Stimulated activated CD8-positive, alpha-beta memory T cell treated with anti-CD3 and anti-CD28 coated beads, Interleukin-12 subunit alpha, Interleukin-12 subunit beta, amount 100 ng/mL, for 4 hours (primary cell): ENCODE measurements around the gene MCTP2.

Experiments used
- DNase-seq: peaks from one replicate; pipeline ENCODE4 v3.0.0-alpha.2; 2020; ENCODE audit warnings: low read depth

Gene MCTP2, protein sequence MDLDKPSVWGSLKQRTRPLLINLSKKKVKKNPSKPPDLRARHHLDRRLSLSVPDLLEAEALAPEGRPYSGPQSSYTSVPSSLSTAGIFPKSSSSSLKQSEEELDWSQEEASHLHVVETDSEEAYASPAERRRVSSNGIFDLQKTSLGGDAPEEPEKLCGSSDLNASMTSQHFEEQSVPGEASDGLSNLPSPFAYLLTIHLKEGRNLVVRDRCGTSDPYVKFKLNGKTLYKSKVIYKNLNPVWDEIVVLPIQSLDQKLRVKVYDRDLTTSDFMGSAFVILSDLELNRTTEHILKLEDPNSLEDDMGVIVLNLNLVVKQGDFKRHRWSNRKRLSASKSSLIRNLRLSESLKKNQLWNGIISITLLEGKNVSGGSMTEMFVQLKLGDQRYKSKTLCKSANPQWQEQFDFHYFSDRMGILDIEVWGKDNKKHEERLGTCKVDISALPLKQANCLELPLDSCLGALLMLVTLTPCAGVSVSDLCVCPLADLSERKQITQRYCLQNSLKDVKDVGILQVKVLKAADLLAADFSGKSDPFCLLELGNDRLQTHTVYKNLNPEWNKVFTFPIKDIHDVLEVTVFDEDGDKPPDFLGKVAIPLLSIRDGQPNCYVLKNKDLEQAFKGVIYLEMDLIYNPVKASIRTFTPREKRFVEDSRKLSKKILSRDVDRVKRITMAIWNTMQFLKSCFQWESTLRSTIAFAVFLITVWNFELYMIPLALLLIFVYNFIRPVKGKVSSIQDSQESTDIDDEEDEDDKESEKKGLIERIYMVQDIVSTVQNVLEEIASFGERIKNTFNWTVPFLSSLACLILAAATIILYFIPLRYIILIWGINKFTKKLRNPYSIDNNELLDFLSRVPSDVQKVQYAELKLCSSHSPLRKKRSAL

DNA sequence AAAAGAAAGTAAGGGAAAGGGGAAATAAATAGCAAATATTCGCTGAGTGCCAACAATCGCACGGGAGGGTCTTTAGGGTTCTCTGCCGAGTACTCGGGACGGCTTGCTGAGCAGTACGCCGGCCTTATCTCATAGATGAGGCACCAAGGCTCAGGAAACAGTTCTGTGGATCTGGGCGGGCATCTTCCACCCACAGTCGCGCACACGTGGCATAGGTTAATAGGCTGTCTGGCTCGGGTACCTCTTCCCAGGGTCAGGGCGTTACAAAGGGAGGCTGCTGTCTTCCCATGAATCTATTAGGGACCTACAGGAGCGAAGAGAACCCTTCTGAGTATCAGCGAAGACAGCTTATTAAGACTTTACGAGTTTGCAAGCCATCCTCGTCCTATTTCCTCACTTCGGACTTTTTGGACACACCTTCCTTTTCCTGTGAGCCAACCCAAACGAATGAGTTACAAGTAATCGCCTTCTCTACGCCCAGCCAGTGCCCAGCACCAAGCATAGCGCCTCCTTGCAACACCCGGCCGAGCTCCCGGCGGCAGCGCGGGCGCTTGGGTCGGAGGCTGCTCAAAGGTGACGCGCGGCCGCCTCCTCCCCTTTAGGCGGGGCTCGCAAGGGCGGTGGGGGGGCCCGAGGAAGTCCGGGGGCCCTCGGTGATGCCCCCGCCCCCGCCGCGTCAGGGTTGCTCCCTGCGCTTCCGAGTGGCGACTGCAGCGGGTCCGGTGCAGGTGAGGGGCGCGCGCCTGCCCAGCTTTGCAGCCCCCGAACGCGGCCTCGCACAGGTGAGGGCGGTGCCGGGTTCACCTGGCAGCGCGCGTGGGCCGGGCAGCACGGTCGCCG, at the start of gene MCTP2:
MCTP2 (plus strand) TSS at position 679 of the 840 bp plus-strand sequence. CDS start 66,705 bp downstream, outside the sequence.
- DNase-seq: peak; percentile 77

DNA sequence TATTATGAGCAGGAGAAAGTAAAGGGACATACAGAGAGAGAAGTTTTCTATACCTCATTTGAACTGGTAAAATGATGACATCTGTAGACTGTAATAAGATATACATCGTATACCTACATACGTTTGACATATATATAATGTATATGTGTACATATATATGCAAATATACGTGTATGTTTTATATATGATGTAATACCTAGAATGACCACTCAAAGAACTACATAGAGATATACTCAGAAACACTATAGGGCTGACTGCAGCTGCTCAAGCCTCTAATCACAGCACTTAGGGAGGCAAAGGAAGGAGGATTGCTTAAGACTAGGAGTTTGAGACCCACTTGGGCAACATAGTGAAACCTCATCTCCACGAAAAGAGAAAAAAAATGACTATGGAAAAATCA, 48.5 kb upstream of the MCTP2 start:
- DNase-seq: no peak

DNA sequence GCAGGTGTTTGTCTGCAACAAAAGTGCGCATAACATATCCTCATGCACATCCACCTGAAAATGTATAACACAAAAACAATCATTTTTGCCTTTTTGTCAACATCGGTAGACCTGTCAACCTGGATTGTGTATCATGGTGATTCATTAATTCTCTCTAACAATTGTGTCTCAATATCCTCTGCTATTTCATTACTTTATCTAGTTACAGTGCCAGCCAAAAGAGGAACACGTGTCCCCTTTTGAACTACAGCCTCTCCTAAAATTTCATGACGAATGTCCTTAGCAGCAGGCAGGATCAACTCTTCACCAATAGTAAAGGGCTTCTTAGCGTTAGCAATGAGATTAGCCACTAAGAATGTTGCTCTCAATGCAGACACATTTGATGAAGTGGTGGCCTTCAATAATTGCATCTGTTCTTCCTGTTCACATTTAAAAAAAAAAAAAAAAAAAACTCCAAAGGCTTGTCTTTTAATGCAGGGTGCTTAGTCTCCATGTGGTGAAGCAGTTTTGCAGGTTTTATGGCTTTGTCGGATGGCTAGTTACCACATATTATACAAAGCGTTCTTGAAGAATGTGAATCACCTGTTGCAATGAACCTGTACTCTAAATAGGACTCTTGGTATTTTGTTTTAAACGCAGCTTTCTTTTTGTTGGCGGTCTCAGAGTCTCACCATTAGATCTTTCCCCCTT, 45.7 kb upstream of the MCTP2 start:
- DNase-seq: no peak

DNA sequence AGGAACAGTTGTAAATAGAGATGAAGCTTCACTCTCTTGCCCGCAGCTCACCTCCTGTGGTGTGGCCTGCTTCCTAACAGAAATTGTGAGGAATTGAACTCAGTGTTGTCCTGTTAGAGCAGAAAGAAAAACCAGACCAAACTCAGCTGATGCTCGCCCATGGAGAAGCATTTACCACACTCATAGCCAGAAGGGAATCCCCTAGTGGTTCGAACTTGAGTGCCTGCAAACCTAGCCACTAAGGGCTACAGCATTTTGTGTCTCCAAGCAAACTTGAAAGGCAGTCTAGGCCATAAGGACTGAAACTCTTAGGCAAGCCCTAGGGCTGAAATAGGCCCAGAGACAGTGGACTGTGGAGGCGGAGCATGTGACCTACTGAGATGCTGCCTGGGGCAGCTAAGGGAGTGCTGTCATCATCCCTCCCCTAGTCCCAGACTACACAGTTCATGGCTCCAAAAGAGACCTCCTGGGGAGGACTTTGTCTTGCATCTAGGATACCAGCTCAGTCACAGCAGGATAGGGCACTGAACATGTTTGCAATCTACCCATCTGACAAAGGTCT, 44.5 kb upstream of the MCTP2 start:
- no peak for DNase-seq

DNA sequence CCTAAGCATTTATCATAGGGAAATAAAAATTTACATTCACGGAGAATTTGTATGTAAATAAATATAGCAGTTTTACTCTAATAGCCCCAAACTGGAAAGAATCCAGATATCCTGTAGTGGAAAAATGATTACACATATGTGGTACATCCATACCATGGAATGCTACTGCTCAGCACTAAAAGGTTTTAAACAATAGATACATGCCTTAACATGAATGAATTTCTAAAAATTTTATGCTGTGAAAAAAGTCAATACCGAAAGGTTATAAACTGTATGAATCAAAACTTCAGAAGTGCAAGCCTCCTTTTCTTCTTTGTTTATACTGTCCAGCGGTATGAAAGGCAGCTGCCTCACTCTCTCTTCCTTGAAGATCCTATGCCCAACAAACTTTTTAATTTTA, 37.5 kb upstream of the MCTP2 start:
- DNase-seq: no peak

DNA sequence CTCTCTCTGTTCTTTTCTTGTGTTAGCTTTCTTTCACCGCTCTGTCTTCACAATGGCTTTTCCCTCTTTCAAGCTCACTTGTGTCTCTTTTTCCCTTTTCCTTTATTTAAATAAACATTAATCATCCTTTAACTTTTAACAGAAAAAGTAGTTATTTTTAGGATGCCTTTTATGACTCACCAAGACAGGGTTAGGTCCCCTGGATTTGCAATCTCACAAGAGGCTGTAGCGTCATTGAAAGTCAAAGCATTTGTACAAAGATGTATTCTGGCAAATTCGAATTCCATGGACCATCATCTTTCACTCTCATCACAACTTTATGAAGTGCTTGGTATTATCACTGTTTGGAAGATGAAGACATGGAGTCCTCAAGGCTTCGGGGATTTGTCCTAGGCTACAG, 34.8 kb upstream of the MCTP2 start:
- DNase-seq: no peak

DNA sequence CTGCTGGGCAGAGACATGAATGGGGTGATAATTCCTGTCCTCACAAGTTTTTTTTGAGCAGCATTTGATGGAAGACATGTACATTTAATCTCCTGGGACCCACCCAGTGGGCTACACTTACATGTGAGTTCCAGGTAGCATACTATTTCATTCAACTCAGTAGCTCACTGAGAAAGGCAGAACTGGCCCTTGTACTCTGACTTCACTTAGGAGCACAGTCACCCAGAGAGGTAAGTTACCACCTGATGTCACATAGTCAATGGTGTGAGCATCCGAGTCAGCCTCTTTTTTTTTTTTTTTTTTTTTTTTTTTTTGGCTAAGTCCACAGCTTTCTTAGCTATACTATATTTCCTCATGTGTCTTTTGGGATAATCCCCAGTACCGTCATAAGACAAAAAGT, 32.7 kb upstream of the MCTP2 start:
- no peak for DNase-seq

DNA sequence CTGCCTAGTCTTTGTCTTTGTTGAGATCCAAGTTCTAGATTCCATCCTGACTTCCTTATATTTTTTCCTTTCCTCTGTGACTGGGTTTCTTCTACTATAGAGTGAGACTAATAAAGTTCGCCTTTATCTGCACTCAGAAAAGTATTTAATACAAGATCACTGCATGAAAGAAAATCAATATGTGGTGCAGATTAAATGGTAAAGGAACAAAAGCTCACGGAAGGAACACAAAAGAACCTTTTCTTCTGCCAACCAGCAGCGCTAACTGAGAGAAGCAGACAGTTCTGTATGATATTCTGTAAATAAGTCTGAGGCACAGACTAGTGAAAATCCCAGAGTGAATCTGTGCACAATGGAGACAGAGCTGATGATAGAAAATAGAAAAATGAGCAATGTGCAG, 31.6 kb upstream of the MCTP2 start:
- no peak for DNase-seq

DNA sequence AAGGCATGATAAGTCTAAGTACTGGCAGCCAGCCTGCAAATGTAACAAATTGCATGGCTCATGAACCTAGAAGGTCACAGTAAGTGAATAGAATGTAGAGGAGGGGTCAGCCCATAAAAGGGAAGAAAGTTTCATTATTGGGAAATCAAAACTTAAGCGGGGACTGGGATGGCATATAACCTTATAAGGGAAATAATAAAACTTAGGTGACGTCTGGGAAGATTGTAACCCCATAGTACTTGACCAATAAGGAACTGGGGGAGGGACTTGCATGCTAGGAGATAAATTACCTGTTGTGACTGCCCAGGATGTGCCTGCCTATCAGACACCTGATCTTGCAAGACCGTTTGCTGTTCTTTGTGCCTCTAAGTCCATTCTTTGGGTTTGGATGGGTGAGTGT, 28.1 kb upstream of the MCTP2 start:
- no peak for DNase-seq

DNA sequence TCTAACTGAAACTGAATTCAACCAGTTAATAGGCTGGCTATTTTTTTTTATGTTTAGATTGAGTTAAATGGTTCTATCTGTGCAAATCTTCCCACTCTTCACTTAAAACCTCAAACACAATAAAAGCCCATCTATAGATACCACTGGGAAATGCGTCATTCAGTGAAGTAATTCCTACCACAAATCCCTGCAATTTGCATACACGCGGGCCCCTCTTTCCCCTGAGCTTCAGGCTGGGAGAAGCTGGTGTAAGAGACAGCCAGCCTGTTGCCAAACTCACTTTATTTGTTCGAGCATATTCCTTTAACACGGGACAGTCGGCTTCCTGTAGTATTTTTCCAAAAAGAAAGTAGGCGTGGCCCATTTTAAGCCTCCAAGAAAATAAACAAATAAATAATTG, 26.0 kb upstream of the MCTP2 start:
- DNase-seq: no peak

DNA sequence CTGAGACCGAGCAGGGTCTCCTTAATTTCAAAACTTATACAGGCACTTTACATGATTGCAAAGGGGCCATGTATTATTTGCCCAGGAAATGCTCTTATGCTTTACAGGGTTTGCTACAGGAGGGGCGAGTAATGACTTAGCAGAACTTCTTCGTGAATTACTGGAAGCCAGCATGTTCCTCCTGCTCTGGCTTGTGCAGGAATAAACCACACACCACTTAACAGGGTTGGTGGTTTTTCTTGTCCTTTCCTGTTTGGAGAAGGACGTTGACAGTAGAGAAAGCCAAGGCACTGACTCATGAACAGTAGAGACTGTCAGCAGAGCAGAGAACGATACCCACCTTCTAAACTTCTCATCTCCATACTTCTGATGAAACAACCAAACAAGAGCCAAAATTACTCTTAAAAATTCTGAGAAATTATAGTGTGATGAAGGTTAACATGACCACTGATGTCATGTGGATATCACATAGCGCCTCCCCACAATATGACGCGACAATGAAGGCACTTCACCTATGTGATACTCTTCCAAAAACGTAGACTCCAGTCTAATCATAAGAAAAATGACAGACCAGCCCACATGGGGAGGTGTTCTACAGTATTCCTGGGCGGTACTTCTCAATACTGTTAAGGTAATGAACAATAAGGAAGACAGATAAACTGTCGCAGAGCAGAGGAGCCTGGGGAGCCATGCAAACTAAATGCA, 24.7 kb upstream of the MCTP2 start:
- no peak for DNase-seq

DNA sequence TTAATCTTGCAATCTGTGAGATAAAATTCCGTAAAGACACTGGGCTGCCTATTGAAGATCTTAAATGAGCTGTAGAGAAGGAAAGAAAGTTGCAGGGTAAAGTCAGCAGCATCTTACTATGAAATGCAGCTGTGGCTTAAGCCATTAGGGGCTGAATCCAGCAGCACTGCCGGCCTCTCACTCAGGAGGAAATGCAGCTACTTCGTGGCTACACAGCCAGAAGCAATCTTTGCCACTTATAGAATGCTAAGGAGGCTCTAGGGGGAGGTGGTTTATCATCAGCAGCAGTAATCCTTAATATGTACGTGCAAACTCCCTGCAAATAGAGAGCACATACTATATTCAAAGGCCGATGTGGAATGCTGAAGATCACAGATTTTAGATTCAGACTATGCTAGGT, 19.1 kb upstream of the MCTP2 start:
- no peak for DNase-seq

DNA sequence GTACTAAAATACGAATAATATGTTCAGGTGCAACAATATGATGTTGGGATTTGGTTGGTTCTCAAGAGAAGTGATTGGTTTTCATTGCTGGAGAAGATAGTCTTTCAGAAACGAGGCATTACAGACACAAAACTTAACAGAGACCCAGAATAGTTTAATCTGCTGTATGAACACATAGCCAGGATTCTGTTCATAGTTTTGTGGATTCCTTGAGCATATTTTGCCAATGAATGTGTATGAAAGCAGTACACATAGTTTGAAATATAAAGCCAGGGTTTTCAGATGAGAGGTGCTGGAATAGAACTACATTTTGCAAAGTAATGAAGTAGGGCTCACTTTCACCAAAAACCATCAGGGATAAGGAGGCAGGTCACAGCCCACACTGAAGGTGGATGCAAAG, 5.7 kb upstream of the MCTP2 start:
- no peak for DNase-seq

DNA sequence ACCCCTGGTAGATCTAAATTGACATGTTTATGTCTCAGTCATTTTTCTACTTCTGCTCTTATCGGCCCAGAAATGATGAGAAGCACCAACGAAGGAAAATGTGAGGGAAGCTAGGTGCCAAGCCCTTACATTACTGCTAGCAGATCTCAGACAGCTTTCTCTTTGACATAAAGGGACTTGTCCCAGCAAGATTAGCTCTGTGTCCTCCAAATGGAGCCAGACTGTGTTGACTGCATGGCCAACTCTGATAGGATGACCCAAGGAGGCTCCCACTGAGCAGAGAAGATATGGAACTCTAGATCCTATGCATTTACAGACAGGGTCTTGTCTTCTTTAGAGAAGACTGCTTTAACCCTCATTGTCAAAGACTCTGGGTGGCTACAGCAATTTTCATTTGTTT, 2.8 kb upstream of the MCTP2 start:
- DNase-seq: no peak

DNA sequence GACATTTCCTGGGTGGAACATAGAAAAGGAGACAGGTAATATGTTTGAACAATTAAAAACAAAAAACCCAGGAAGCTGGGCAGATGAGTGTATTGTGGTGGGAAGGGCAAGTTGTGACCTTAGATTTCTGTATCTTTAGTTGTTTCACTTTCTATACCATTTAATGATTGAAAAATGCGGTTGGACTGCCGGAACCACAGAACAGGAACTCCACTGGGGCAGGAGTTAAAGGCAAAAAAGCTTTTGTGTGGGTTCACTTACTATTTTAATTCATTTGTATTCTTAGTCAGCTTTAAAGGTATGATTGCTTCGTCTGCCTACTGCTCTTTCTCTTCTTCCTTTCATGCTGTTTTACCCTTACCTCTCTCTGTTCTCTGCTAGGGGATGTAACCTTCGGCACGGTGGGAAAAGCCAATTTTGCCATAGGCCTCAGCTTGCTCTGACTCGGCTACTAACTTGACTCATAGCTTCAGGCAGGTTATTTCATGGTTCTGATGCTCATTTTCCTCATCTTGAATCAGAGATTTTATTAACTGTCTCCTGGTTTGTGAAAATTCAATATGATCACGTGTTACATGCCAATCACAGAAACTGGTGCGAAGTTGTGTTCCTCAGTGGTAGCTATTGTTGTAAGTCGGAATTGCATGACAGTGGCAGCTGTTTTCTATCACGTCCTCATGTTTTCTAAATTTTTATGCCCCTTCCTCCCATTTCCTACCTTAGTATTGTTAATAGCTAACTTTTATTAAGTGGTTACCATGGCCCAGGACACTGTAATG, 1.6 kb upstream of the MCTP2 start:
- DNase-seq: peak; percentile 26

DNA sequence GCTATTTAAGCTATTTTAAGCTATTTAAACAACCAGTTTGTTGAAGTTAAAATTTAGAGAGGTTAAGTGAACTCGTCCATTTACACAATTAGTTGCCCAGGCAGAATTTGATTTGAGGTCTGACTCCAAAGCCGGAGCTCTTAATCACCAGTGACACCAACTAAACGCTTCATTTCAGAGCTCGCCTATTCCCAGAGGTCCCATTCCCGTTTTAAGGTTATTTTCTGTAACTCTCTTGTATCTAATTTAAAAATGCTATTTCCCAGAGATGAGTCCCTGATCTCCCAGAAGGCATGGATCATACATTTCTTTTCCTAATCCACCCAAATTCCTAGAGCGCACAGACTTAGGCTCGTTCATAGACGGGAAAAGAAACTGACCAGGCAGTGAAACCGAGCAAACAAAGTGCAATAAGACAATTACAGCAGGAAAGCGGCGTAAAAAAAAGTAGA, 904 bp upstream of the MCTP2 start:
- DNase-seq: no peak

DNA sequence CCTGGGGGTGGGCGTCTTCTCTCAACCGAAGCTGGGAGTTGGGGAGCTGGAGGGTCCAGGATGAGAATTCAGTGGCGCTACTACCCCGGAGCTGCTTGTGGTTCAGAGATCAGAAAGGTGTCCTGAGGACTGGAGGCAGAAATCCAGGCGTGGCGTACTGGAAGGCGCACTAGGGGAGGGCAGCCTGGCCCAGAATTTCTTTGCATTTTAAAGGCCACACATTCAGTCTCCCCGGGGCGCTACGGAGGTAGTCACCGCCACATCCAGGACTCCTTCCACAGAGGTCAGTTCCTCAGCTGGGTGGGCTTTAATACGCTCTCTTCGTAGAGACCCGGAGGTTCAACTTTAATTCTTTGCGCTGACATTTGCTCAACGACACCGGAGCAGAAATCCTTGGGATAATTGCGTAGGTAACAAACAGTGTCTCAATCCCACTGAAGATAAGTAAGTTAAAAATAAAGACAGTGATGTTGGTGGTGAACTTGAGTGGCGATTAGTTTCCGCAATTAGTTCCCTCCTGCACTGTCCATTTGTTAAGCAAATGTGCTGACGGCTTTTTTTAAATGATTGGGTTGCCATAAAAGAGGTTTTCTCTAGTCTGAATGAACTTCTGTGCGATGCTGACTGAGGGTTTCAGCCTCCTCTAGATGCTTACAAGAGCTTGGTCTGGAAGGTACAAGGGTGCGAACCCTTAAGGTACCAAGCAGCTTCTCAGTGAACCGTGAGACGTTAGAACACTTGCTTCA, 535 bp downstream of the MCTP2 start:
- no peak for DNase-seq

DNA sequence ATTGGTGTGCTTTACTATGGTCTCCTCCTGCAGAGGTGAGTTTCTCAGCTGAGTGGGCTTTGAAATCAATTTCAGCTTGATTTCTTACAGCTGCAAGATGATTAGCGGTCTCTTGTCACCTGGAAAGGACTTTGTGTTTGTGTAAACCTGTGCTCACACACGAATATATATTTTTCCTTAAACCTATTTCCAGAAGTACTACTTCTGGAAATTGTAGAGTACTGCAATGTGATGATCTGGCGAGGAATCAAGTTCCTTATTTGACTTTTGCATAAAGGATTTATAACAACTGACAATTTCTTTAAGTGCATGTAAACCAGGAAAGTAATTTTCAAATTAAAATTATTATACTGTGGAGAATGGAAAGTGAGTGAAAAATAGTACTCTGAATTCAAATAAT, 2.1 kb downstream of the MCTP2 start:
- DNase-seq: no peak

DNA sequence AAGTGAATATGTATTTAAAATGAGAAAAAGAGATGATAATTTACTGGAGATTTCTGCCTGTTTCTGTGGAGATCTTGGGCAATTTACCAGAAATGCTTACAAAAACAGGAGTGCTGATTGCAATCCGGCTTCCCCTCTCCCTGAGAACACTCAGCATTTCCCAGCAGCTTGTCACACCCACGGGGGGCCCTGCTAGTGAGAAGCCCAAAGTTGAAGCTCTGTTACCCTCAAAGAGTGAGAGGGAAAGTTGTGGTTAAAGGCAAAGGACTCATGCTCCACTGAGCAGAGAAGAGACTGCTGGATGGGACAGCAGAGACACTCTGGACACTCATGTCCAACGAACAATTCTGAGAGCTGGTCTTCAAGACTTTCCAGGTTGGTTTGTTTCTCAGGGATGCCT, 2.9 kb downstream of the MCTP2 start:
- DNase-seq: no peak
